Measurements from ENCODE around the gene SCAPER. TPM values are rescaled to one million over a fixed set of nuclear protein-coding genes. Genes with fewer than 3 reads are reported as not detected.

The SCAPER gene
- total RNA-seq, 2 donors from 2014 or later: 15.2 to 17.8 TPM

DNA sequence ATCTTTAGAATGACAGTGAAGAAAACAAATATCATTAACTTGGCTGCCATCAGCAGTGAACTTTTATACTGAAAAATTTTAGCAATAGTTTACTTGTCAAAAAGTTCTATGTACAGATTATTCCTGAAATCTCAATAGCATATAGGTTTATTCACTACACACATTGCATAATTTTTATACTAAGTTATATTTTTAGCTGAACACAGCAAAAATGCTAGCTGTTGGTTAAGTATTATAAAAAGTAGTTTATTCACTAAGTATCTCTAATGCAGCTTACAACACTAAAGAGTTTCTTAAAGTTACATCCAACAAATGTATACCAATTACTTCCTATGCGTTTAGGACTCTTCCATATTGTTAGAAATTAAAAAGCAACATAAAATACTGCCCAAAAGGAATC, 131.9 kb downstream of the SCAPER start:
- TF ChIP-seq, protein P1, sequence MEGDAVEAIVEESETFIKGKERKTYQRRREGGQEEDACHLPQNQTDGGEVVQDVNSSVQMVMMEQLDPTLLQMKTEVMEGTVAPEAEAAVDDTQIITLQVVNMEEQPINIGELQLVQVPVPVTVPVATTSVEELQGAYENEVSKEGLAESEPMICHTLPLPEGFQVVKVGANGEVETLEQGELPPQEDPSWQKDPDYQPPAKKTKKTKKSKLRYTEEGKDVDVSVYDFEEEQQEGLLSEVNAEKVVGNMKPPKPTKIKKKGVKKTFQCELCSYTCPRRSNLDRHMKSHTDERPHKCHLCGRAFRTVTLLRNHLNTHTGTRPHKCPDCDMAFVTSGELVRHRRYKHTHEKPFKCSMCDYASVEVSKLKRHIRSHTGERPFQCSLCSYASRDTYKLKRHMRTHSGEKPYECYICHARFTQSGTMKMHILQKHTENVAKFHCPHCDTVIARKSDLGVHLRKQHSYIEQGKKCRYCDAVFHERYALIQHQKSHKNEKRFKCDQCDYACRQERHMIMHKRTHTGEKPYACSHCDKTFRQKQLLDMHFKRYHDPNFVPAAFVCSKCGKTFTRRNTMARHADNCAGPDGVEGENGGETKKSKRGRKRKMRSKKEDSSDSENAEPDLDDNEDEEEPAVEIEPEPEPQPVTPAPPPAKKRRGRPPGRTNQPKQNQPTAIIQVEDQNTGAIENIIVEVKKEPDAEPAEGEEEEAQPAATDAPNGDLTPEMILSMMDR (IDR thresholded peaks at IDR 0.05): no peak
- no peak overlapping the region for H3K4me3 ChIP-seq
- H3K27me3 ChIP-seq: no peaks in the 10 kb centered on the region
- H3K4me1 ChIP-seq: no peaks in the 10 kb centered on the region
- H3K27ac ChIP-seq: no peak overlapping the region
- H3K9me3 ChIP-seq: no peaks in the 10 kb centered on the region
- DNase-seq: no peak
- intact Hi-C loops (cut with DNase I): no loop called here
- H3K36me3 ChIP-seq: no peaks in the 10 kb centered on the region
- no peak overlapping the region for H3K9ac ChIP-seq (ENCODE audit: low read depth in 2 of 2, low read length in 2 of 2)

GRCh38 chr15:76772776-76773175, 132.4 kb downstream of the SCAPER start:
- Histone ChIP-seq H3K27ac (no peak overlapping the region), H3K36me3 (no peaks in the 10 kb centered on the region), H3K4me1 (no peaks in the 10 kb centered on the region), H3K9me3 (no peaks in the 10 kb centered on the region), H3K27me3 (no peaks in the 10 kb centered on the region), H3K4me3 (no peak overlapping the region), H3K9ac (ENCODE audit: low read depth in 2 of 2, low read length in 2 of 2) (no peak overlapping the region)
- TF ChIP-seq, protein P1 (IDR thresholded peaks at IDR 0.05): no peak
- intact Hi-C loops (cut with DNase I): no loop called here
- DNase-seq: no peak

- Histone ChIP-seq H3K27me3 (no peaks in the 10 kb centered on the region), H3K4me3 (no peak overlapping the region), H3K9me3 (no peaks in the 10 kb centered on the region), H3K4me1 (no peaks in the 10 kb centered on the region), H3K36me3 (no peaks in the 10 kb centered on the region), H3K9ac (ENCODE audit: low read depth in 2 of 2, low read length in 2 of 2) (no peak overlapping the region), H3K27ac (no peak overlapping the region)
- TF ChIP-seq, protein P1 (IDR thresholded peaks at IDR 0.05): no peak
- no peak for DNase-seq
- intact Hi-C loops (cut with DNase I): no loop called here
Measured at GRCh38 chr15:76764004-76764403, 141.1 kb downstream of the SCAPER start.

DNA sequence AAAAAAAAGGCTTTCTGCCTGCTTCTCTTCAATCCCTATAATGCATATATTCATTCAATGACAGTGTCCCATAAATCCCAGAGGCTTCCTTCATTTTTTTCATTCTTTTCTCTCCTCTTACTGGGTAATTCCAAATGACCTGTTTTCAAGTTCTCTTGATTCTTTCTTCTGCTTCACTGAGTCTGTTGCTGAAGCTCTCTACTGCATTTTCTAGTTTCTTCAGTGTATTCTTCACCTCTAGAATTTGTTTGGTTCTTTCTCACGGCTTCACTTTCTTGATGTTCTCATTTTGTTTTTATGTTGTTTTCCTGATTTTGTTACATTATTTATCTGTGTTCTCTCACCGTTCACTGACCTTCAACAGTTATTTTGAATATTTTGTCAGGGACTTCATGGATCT, 141.6 kb downstream of the SCAPER start:
- Histone ChIP-seq H3K4me1 (no peaks in the 10 kb centered on the region), H3K27ac (no peak overlapping the region), H3K9me3 (no peaks in the 10 kb centered on the region), H3K4me3 (no peak overlapping the region), H3K36me3 (no peaks in the 10 kb centered on the region), H3K27me3 (no peaks in the 10 kb centered on the region), H3K9ac (ENCODE audit: low read depth in 2 of 2, low read length in 2 of 2) (no peak overlapping the region)
- TF ChIP-seq, protein P1 (IDR thresholded peaks at IDR 0.05): no peak
- DNase-seq: no peak
- intact Hi-C loops (cut with DNase I): no loop called here

- DNase-seq: no peak
- Histone ChIP-seq H3K9ac (ENCODE audit: low read depth in 2 of 2, low read length in 2 of 2) (no peak overlapping the region), H3K27me3 (no peaks in the 10 kb centered on the region), H3K4me1 (no peaks in the 10 kb centered on the region), H3K9me3 (no peaks in the 10 kb centered on the region), H3K4me3 (no peak overlapping the region), H3K27ac (no peak overlapping the region), H3K36me3 (no peaks in the 10 kb centered on the region)
- TF ChIP-seq, protein P1 (IDR thresholded peaks at IDR 0.05): no peak
- intact Hi-C loops (cut with DNase I): no loop called here
Measured at GRCh38 chr15:76756381-76756780, 148.8 kb downstream of the SCAPER start.

- no peak for DNase-seq
- Histone ChIP-seq H3K9ac (ENCODE audit: low read depth in 2 of 2, low read length in 2 of 2) (no peak overlapping the region), H3K9me3 (no peaks in the 10 kb centered on the region), H3K27me3 (no peaks in the 10 kb centered on the region), H3K4me1 (no peaks in the 10 kb centered on the region), H3K36me3 (no peaks in the 10 kb centered on the region), H3K27ac (no peak overlapping the region), H3K4me3 (no peak overlapping the region)
- intact Hi-C loops (cut with DNase I): no loop called here
- TF ChIP-seq, protein P1 (IDR thresholded peaks at IDR 0.05): no peak
Measured at GRCh38 chr15:76753771-76754170, 151.4 kb downstream of the SCAPER start.
